ENCODE measurements around the gene TRAK1.
A peak's percentile ranks its signal among the peaks of the same experiment; 100 is the strongest.

TRAK1 gene

GRCh38 chr3:42224178-42224577 lies 133.0 kb downstream of the TRAK1 start:
- TF ChIP-seq CTCF (IDR thresholded peaks at IDR 0.05; ENCODE audit: control insufficient read depth, insufficient read depth, low read depth, low read length, missing control alignments), result no peak

GRCh38 chr3:42224658-42225421 lies 133.7 kb downstream of the TRAK1 start:
- no peak overlapping the region for H3K4me3 ChIP-seq (ENCODE audit: control insufficient read depth, low read depth, low read length)
- DNase-seq (ENCODE audit: low read depth), result no peak
- no peak for TF ChIP-seq CTCF (IDR thresholded peaks at IDR 0.05; ENCODE audit: control insufficient read depth, insufficient read depth, low read depth, low read length, missing control alignments)

More at GRCh38 chr3:42224178-42224577, 133.0 kb downstream of the TRAK1 start:
- no peak for DNase-seq (ENCODE audit: low read depth)
- no peak overlapping the region for H3K4me3 ChIP-seq (ENCODE audit: control insufficient read depth, low read depth, low read length)

GRCh38 chr3:42225486-42226363 lies 134.6 kb downstream of the TRAK1 start:
- no peak overlapping the region for H3K4me3 ChIP-seq (ENCODE audit: control insufficient read depth, low read depth, low read length)
- TF ChIP-seq CTCF (IDR thresholded peaks at IDR 0.05; ENCODE audit: control insufficient read depth, insufficient read depth, low read depth, low read length, missing control alignments), result no peak
- no peak for DNase-seq (ENCODE audit: low read depth)

- no peak for TF ChIP-seq CTCF (IDR thresholded peaks at IDR 0.05; ENCODE audit: control insufficient read depth, insufficient read depth, low read depth, low read length, missing control alignments)
- H3K4me3 ChIP-seq (ENCODE audit: control insufficient read depth, low read depth, low read length), result no peak overlapping the region
- no peak for DNase-seq (ENCODE audit: low read depth)
These were observed 135.6 kb downstream of the TRAK1 start for GRCh38 chr3:42226470-42227425.

- no peak overlapping the region for H3K4me3 ChIP-seq (ENCODE audit: control insufficient read depth, low read depth, low read length)
- TF ChIP-seq CTCF (IDR thresholded peaks at IDR 0.05; ENCODE audit: control insufficient read depth, insufficient read depth, low read depth, low read length, missing control alignments), result peak; percentile 19
- DNase-seq (ENCODE audit: low read depth), result no peak
These were observed 137.6 kb downstream of the TRAK1 start for GRCh38 chr3:42228796-42229195.
